Measurements from ENCODE around the gene PLS3. TPM values are rescaled to one million over a fixed set of nuclear protein-coding genes. Genes with fewer than 3 reads are reported as not detected.

The PLS3 gene
- total and polyA plus RNA-seq, 12 donors = 18.7 to 132 (median 50.3) TPM

- Histone ChIP-seq H3K27me3 (no peaks in the 10 kb centered on the region), H3K4me3 (no peak overlapping the region), H3K27ac (no peak overlapping the region), H3K4me1 (replicated peaks in 1 of 2) (peaks cover 0 to 11% of the 10 kb centered on the region in 2 donors), H3K36me3 (replicated peaks in 1 of 2) (no peaks in the 10 kb centered on the region), H3K9me3 (replicated peaks in 1 of 3) (no peaks in the 10 kb centered on the region)
- DNase-seq = peak; percentile 33 to 58 (median 49)
- 0 to 16% (median 8%) methylated on average over 2 of the region's 2 CpGs for WGBS, 4 donors
- TF ChIP-seq CTCF (IDR thresholded peaks at IDR 0.05) (peak; percentile 47 to 65 (median 58)), POLR2A (IDR thresholded peaks at IDR 0.05) (no peak)
- intact Hi-C loops (cut with DNase I) = loop anchor here in 1 of 2 donors (5.0 kb wide), 1 partner anchor 36 kb away; no protein-coding TSS in a partner anchor
Measured at GRCh38 chrX:115650916-115651315, 89.9 kb downstream of the PLS3 start.

GRCh38 chrX:115652221-115652620 lies 91.2 kb downstream of the PLS3 start:
- TF ChIP-seq POLR2A (IDR thresholded peaks at IDR 0.05) (no peak), CTCF (IDR thresholded peaks at IDR 0.05) (no peak)
- no peak for DNase-seq
- Histone ChIP-seq H3K9me3 (replicated peaks in 1 of 3) (no peaks in the 10 kb centered on the region), H3K27me3 (peaks cover 10% of the 10 kb centered on the region), H3K36me3 (replicated peaks in 1 of 2) (no peaks in the 10 kb centered on the region), H3K4me3 (no peak overlapping the region), H3K27ac (no peak overlapping the region), H3K4me1 (replicated peaks in 1 of 2) (peaks cover 0 to 11% of the 10 kb centered on the region in 2 donors)
- 84 to 97% (median 87%) methylated on average over 5 of the region's 5 CpGs for WGBS, 4 donors
- intact Hi-C loops (cut with DNase I) = loop anchor here in 1 of 2 donors (5.0 kb wide), 1 partner anchor 35 kb away; no protein-coding TSS in a partner anchor

- intact Hi-C loops (cut with DNase I) = no loop called here
- 86 to 93% (median 90%) methylated on average over 3 to 9 of the region's 9 CpGs for WGBS, 4 donors
Measured at GRCh38 chrX:115665122-115665521, 104.1 kb downstream of the PLS3 start.

GRCh38 chrX:115679460-115679859 lies 118.5 kb downstream of the PLS3 start:
- H3K27ac ChIP-seq = no peak overlapping the region
- DNase-seq = no peak
- TF ChIP-seq POLR2A (IDR thresholded peaks at IDR 0.05) (no peak), CTCF (IDR thresholded peaks at IDR 0.05) (peak; percentile 12 to 40 (median 30))
- WGBS, 4 donors = 15 to 17% (median 16%) methylated on average over 7 of the region's 7 CpGs
- H3K4me1 ChIP-seq (replicated peaks in 1 of 2) = no peaks in the 10 kb centered on the region
- H3K27me3 ChIP-seq = peaks cover 5% of the 10 kb centered on the region
- H3K4me3 ChIP-seq = no peak overlapping the region
- H3K36me3 ChIP-seq (replicated peaks in 1 of 2) = no peaks in the 10 kb centered on the region
- intact Hi-C loops (cut with DNase I) = no loop called here
- H3K9me3 ChIP-seq (replicated peaks in 1 of 3) = no peaks in the 10 kb centered on the region

More at GRCh38 chrX:115665122-115665521, 104.1 kb downstream of the PLS3 start:
- no peak overlapping the region for H3K4me3 ChIP-seq
- DNase-seq = no peak
- no peak overlapping the region for H3K27ac ChIP-seq
- H3K9me3 ChIP-seq (replicated peaks in 1 of 3) = no peaks in the 10 kb centered on the region
- no peaks in the 10 kb centered on the region for H3K27me3 ChIP-seq
- no peak for TF ChIP-seq CTCF (IDR thresholded peaks at IDR 0.05)
- no peak for TF ChIP-seq POLR2A (IDR thresholded peaks at IDR 0.05)
- H3K4me1 ChIP-seq (replicated peaks in 1 of 2) = no peaks in the 10 kb centered on the region
- no peaks in the 10 kb centered on the region for H3K36me3 ChIP-seq (replicated peaks in 1 of 2)
